ENCODE measurements around the gene CCNT1. TPM values are rescaled to one million over a fixed set of nuclear protein-coding genes. Genes with fewer than 3 reads are reported as not detected.

CCNT1 gene
- 13.4 and 16.1 TPM in 2 replicates for total RNA-seq

GRCh38 chr12:48716493-48717251, at the start of gene CCNT1:
CCNT1 (minus strand) TSS chr12:48716707; CDS start chr12:48716675, 32 bp downstream.

GRCh38 chr12:48681710-48682532, 34.6 kb downstream of the CCNT1 start, which contains the start of gene KANSL2:
KANSL2 (minus strand) TSS chr12:48682238; CDS start chr12:48681632, 606 bp downstream.

Other genes with a start within 250 kb of the CCNT1 start
- gene ANP32D, start 244.1 kb downstream of the CCNT1 start, total RNA-seq = not detected in 2 replicates
- gene C12orf54, start 234.2 kb downstream of the CCNT1 start, total RNA-seq = not detected in 2 replicates
- not detected in 2 replicates for gene OR8S1, start 191.1 kb downstream of the CCNT1 start, total RNA-seq
- gene LALBA, start 146.7 kb downstream of the CCNT1 start, total RNA-seq = not detected in 2 replicates
- gene KANSL2, start 34.5 kb downstream of the CCNT1 start, total RNA-seq = 31.8 and 44.7 TPM in 2 replicates
- 44.8 and 56.3 TPM in 2 replicates for gene ADCY6, start 72.4 kb upstream of the CCNT1 start, total RNA-seq
- gene CACNB3, start 101.8 kb upstream of the CCNT1 start, total RNA-seq = 22.4 and 43.2 TPM in 2 replicates
- 75.7 and 121 TPM in 2 replicates for gene DDX23, start 135.5 kb upstream of the CCNT1 start, total RNA-seq
- 0.26 and 0.79 TPM in 2 replicates for gene RND1, start 149.2 kb upstream of the CCNT1 start, total RNA-seq
- gene FKBP11, start 208.8 kb upstream of the CCNT1 start, total RNA-seq = 14.4 and 15.8 TPM in 2 replicates
- gene ARF3, start 240.8 kb upstream of the CCNT1 start, total RNA-seq = 26.3 and 28.9 TPM in 2 replicates

Measured in bronchial smooth muscle cell (primary cell).